Cardiac fibroblast (primary cell): ENCODE measurements around the gene PBRM1.

Experiments used
- DNase-seq, 2 donors: peaks; one replicate each; pipeline versions ENCODE4 v3.0.0 to v3.0.0-alpha.2; 2010; ENCODE audit warnings: low read depth in 2 of 2
- H3K4me3 ChIP-seq, 2 donors: replicated peaks in 1 of 2; 1 replicate in 1 of 2; 2 replicates in 1 of 2; pipeline ENCODE4 v1.5.1; 2011; ENCODE audit warnings: low read depth in 2 of 2, low read length in 2 of 2, mild to moderate bottlenecking in 2 of 2, moderate library complexity in 1 of 2
- CTCF ChIP-seq: IDR thresholded peaks from one replicate; pipeline ENCODE4 v1.5.1; 2011; ENCODE audit warnings: low read depth, mild to moderate bottlenecking, low read length, inconsistent platforms

Gene PBRM1

GRCh38 chr3:52551118-52551517 is 134.6 kb downstream of the PBRM1 start:
- no peak for DNase-seq
- no peak for TF ChIP-seq CTCF
- no peak overlapping the region for H3K4me3 ChIP-seq

GRCh38 chr3:52547143-52547542 is 138.6 kb downstream of the PBRM1 start:
- no peak for DNase-seq
- H3K4me3 ChIP-seq: no peak overlapping the region
- no peak for TF ChIP-seq CTCF

- no peak overlapping the region for H3K4me3 ChIP-seq
- DNase-seq: peak in 1 of 2 donors; percentile 54
- no peak for TF ChIP-seq CTCF
These were observed 139.4 kb downstream of the PBRM1 start for GRCh38 chr3:52546111-52546901.

GRCh38 chr3:52544937-52545336 is 140.8 kb downstream of the PBRM1 start:
- no peak for TF ChIP-seq CTCF
- no peak overlapping the region for H3K4me3 ChIP-seq
- no peak for DNase-seq

GRCh38 chr3:52541050-52541449 is 144.7 kb downstream of the PBRM1 start:
- TF ChIP-seq CTCF: no peak
- DNase-seq: no peak
- no peak overlapping the region for H3K4me3 ChIP-seq

GRCh38 chr3:52539010-52539653 is 146.6 kb downstream of the PBRM1 start:
- no peak overlapping the region for H3K4me3 ChIP-seq
- no peak for TF ChIP-seq CTCF
- DNase-seq: no peak
